Activated CD4-positive, CD25-positive, alpha-beta regulatory T cell (primary cell): ENCODE data around the gene GPR153.
"Not testable (repeated sequence)": the region's sequence is repeated elsewhere in the genome, so short reads cannot be mapped to it uniquely, and the experiment has no call there.

Experiments used
- DNase-seq, 4 experiments: peaks; one replicate each; lab custom pipeline; 2025; lab: John Stamatoyannopoulos, UW

Gene GPR153

GRCh38 chr1:6233376-6233775 is 27.5 kb downstream of the GPR153 start:
- no peak for DNase-seq

DNA sequence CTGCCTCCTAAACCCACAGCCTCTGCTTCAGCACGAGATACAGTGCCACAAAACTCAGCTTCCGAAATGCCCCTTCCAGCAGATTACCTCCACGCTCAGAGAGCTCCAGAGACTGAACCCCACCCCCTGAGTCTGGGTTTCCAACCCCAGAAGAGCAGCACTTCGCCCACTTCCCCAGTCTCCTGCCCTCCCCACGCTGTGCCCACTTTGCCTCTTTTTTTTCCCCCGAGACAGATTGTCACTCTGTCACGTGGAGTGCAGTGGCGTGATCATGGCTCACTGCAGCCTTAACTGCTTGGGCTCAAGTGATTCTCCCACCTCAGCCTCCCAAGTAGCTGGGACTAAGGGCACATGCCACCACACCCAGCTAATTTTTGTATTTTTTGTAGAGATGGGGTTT is 35.2 kb downstream of the GPR153 start:
- DNase-seq: no peak

- DNase-seq: no peak
Observed at GRCh38 chr1:6224718-6225117, 36.2 kb downstream of the GPR153 start.

DNA sequence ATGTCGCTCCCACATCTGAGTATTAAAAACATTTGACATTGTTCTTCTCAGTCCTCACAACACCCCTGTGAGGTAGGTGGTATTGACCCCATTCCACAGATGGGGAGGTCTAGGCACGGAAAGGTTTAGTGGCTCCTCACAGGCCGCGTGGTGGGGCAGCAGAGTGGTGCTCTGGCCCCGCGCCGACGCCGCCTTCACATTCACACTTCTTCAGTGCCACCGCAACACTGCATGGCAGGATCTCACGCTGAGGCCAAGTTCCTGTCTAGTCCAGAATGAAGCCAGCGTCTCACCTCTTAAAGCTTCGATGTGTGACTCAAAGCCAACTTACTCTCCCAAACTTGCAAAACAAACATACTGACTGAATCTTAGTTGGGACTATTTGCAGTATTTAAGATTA is 37.3 kb downstream of the GPR153 start:
- DNase-seq: no peak

DNA sequence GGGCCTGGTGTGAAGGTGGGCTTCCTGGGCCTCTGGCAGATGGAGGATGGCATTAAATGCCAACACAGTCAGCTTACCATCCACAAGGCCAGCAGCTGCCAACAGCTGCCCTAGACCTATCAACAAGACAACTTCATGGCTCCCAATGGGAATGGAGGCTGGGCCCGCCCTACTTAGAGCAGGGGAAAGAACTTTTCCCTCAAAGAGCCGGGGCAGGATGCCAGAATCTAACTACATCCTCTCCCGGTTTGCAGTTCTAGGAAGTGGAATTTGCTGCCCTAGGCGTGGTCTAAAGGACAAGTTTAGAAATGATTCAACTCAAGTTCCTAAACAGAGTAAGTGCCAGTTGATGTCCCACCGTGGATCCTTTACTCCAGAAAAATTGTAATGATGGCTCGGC is 38.3 kb downstream of the GPR153 start:
- DNase-seq: no peak

GRCh38 chr1:6221210-6221784 is 39.6 kb downstream of the GPR153 start:
- DNase-seq: no peak

- DNase-seq: no peak
Observed at GRCh38 chr1:6220236-6220635, 40.7 kb downstream of the GPR153 start.

- not testable (repeated sequence) for DNase-seq
Observed at GRCh38 chr1:6219641-6220040, 41.3 kb downstream of the GPR153 start.

DNA sequence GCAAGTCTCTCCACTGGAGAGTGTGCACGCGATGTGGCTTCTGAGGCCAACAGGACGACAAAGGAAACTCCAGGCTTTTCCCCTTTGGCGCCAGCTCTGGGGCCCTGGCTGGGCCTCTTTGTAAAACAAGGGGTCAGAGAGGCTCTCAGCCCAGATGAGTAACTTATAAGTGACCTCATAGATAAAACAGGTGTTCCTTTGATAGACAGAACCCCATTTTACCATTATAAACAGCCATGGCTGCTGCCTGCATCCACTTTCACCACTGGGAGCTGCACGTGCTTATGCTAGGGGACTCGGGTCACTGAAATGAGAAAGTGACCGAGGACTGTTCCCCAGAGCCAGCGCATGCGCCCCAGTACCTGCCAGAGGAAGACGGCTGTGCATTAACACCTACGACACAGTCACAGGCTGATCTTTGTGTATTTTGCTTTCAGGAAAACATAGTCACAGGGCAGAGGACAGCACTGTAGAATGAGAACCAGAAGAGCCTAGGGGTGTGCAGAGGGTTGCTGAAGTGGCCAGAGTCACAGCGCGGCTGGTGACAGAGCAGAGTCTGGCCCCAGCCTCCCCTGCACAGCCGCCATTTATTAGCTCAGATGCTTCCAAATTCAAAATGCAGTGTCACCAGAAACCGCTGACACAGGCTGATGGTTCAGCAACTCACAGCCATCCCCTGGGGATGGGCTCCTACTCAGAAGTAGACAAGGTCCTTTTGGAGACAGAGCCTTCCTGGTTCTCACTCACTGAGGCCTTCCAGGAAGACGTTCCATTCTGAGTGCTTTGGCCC is 42.3 kb downstream of the GPR153 start:
- DNase-seq: no peak

- no peak for DNase-seq
Observed at GRCh38 chr1:6212193-6212959, 48.5 kb downstream of the GPR153 start.

DNA sequence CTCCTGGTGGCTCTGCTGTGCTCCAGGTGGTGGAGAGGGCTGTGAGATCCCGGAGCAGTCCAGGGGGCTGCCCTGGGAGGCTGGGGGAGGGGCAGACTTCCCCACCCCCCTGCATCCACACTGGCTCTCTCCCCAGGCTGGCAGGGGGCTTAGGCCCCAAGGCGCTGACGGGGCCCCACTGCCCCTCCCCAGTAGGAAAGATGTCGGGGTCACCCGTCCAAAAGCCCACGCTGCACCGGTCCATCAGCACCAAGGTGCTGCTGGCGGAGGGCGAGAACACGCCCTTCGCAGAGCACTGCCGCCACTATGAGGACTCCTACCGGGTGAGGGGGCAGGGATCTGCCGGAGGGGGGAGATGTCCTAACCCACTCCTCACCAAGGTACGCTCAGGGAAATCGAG is 49.2 kb downstream of the GPR153 start:
- no peak for DNase-seq

DNA sequence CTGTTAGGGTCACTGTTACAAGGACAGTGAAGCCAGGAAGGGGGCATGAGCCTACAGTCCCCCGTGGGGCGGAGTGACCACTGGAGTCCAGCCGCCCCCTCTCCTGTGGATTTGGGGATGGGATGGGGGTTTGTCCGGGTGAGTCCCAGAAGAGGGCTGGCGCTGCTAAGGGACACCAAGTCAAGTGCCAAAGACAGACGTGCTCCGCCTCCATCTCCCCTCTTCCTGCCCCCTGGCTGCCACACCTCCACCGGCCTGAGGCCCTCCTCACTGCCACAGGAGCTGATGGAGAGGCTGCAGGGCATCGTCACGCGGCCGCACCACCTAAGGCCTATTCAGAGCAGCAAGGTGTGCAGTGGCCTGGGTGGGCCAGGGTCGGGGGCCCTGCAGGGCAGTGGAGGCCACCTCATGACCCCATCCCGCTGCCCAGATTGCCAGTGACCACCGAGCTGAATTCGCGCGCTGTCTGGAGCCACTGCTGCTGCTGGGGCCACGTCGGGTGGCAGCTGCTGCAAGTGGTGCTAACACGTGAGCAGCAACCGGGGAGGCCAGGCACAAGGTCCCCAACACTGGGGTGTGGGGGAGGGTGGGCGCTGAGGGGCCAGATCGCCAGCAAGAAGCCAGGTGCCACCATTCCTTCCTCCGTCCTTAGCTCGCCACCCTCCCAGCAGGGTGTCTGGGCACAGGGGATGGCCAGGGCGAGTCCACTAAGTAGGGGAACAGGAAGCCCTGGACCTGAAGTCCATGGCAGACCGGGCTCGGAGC is 50.1 kb downstream of the GPR153 start:
- DNase-seq: no peak

DNA sequence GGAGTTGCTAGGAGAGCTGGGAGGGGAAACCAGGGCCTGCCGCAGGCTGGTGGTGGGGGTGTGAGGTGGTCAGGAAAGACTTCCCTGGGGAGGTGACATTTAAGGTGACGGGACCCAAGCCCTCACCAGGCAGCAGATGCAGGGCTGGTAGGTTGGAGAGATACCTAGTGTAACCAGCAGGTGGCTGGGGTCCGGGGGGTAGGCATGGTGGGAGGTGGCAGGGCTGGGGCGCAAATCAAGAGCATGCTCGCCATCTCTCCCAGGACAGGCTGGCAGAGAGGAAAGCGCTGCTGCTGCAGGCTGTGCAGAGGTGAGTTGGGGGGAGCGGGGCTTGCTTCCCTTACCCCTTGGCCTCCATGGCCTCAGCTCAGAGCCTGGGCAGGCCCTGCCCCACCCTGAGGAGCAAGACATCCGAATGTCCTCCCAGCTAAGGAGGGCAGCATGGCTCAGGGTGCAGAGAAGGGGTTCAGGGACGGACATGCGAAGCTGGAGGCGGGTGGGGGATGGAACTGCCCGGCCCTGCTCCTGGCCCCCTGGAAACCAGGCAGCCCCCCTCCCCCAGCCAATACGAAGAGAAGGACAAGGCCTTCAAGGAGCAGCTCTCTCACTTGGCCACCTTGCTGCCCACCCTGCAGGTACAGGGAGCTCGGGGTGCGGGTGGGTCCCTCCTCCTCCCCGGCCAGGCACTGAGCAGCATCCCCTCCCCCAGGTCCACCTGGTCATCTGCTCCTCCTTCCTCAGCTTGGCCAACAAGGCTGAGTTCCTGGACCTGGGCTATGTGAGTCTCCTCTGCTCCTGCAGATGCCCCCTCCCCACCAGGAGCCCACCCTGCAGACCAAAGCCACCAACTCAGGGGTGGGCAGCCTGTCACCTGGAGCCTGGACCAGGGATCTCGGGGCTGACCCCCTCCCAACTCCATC is 51.0 kb downstream of the GPR153 start:
- no peak for DNase-seq

GRCh38 chr1:6208723-6209660 is 51.9 kb downstream of the GPR153 start:
- DNase-seq: no peak

- DNase-seq: no peak
Observed at GRCh38 chr1:6207921-6208320, 53.0 kb downstream of the GPR153 start.

DNA sequence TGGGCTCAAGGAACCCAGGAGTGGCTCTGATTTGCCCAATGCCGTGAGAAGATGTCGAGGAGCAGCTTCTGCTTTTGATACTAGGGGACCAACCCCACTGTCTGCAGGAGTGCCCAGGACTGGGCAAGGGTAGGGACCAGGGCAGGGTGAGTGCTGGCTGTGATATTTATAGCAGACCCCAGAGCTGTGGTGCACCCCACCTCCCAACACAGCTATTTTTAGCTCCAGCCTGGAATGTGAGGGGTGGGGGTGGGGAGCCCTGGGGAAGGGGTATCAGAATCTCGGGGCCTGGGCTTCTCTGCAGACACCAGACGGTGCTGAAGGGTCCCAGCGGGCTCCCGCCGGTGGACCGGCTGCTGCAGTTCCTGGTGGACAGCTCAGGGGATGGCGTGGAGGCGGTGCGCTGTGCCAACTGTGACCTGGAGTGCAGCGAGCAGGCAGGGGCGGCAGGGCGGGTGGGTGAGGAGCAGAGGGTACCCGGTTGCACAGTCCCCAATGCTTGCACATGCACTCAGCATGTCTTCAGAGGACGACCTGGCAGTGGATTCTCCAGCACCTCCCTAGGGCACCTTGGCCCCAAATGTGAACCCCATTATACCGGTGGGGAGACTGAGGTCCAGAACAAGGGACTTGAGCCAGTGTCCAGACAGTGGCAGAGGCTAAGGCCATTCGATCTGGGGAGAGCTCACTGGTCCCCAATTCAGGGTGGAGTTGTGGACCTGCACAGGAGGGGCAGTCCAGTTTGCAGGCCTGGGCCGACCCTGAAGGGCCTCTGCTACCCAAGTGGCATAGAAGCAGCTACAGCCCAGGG is 53.6 kb downstream of the GPR153 start:
- no peak for DNase-seq

- DNase-seq: no peak
Observed at GRCh38 chr1:6206520-6206855, 54.4 kb downstream of the GPR153 start.

DNA sequence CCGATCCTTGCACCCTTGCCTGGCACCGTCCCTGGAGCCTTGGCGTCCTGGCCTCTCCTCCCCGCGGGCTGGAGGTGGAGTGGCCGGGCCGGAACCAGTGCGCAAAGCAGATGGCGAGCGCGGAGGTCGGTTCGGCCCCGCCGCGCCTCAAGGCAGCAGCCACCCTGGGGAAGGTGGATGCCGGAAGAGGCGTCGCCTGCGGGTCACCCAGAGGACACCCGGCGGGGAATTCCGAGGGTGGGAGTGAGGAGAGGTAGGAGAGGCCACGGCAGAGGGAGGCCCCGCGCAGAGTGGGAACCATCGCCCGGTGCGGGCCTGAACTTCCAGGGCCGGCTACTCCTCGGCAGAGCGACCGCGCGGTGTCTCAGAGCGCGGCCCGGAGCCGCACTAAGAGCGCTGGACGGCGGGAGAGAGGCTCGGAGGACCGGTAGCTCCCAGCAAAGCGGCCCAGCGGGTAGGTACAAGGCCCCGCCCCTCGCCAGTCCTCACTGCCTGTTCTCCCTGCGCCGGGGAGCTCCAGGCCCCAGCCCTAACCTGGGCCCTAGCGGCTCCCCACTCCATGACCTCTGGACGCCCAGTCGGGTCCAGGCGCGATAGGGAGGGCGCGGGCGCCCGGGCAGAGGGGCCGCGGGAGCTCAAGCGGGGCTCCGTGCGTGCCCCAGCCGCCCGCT is 54.9 kb downstream of the GPR153 start, which contains the start of gene RNF207:
RNF207 (plus strand) TSS at position 271 of the 671 bp plus-strand sequence. CDS start 417 bp downstream, outside the sequence.
- DNase-seq: peak in 1 of 4 experiments; percentile 53

- no peak for DNase-seq
Observed at GRCh38 chr1:6202256-6202655, 58.6 kb downstream of the GPR153 start.
